Stimulated activated naive CD4-positive, alpha-beta T cell treated with Interleukin-2 at 50 U/mL for 16 hours (primary cell): ENCODE results near the gene TMCO4.

Experiments
- DNase-seq: peaks from one replicate; lab custom pipeline; 2025; lab: John Stamatoyannopoulos, UW

TMCO4 gene

DNA sequence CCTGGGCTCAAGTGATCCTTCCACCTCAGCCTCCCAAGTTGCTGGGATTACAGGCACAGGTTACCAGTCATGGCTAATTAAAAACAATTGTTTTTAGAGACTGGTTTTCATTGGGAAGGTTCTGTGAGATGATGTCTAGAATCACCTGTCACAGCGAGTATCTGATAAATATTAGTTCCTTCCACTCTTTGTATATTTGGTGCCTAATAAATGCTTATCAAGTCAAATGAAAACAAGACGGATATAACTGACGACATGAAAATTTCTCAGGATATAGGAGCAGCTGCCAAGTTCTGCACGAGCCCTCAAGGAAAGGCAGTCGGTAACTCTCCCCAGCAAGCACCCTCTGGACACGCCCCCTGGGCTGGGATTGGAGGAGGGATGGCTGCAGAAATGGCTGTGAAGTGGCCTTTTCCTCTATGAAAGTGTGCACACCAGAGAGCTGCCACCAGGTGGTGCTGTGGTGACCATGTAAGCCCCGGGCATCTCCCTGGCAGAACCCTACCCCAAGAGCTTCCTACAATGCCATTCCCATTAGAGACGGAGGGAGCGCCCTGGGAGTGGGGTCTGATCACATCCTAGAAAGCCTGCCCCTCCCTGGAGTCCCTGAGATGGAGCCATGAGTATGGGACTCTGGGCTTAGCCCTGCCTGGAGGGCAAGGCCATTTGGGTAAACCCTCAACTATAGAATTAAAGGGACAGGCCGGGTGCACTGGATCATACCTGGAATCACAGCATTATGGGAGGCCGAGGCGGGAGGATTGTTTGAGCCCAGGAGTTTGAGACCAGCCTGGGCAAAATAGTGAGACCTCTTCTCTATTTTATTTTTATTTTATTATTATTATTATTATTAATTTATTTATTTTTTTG lies 84.1 kb downstream of the TMCO4 start:
- peak; percentile 83 for DNase-seq

DNA sequence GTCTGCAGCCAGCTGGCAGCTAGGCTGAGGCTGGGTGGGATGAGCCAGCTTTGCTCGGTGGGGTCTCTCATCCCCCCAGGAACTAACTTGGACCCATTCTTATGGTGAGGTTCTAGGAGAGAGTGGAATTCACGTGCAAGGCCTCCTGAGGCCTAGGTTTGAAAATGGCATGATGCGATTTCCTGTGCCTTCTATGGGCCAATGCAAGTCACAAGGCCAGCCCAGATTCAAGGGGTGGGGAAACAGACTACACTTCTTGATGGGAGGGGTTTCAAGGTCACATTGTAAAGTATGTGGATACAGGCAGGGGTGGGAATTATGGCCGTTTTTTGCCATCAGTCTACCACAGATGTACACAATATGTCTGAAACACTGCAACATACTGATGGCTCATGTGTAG lies 86.8 kb downstream of the TMCO4 start:
- no peak for DNase-seq

DNA sequence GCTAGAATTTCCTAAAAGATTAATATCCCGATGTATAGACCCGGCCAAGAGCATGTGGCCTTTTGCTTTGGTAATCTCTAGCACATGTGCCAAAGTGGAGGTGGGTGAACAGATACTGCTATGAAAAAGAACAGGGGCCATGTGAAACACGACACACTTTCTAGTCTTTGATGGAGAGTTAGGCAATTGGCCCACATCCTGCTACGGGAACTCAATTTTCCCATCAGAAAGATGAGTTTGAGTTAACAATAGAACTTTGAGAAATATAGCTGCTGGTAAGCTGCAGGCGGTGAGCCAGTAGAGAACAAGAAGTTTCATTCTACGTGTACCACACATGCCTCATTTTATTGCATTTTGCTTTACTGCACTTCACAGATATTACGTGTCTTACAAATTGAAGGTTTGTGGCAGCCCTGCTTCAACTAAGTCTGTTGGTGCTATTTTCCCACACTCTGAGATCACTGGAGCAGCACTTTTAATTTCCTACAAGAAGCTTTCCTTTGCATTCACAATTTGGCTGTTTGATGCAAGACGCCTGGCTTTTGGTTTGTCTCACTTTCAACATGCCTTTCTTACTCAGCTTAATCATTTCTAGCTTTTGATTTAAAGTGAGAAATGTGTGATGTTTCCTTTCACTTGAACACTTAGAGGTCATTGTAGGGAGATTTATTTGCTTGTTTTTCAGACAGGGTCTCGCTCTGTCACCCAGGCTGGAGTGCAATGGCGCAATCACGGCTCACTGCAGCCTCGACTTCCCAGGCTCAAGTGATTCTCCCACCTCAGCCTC lies 88.7 kb downstream of the TMCO4 start:
- no peak for DNase-seq

DNA sequence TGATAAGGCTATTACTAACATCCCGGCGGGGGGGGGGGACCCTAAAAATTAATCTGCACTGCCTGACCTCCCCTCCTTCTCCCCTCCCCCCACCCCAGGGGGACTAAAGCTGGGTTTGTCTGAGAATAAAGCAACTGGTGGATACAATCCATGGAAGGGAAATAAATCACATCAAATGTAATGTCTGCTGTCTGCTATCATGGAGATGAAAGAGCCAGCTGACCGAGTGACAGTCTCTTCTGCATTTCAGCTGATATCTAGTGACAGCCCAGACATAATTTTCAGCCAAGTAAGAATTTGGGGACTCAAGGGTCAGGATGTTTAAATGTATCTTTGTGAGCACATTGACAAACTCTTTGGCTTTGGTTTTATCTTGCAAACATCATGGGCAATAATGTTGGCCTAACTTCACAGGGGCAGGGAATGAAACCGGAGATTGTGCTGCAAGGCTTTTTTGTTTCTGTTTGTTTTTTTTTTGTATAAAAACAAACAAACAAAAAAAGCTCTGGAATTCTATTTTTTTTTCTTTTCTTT lies 90.4 kb downstream of the TMCO4 start:
- DNase-seq, result no peak

DNA sequence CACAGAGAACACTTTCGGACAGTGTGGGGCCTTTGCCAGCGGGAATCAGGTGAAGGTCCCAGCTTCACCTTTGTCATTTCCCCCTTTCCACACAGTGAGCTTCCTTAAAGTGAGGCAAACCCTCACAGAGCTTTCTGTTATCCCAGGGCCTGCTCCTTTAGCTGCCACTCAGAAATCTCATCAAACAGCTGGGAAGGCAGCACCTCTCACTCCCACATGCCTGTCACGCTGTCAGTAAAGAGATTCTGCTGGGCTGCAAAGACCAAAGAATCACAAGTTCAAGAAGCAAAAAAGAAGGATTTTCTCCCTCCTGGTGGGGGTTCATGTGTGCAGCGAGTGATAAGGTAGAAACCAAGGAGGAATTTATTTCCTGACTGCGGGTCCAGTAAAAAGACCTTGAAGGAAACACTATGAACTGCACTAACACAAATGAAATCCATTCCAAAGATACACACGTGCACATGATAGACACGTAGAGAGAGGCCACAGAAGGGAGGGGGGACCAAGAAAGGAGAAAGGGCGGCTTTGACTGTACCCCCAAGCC lies 91.1 kb downstream of the TMCO4 start:
- no peak for DNase-seq

DNA sequence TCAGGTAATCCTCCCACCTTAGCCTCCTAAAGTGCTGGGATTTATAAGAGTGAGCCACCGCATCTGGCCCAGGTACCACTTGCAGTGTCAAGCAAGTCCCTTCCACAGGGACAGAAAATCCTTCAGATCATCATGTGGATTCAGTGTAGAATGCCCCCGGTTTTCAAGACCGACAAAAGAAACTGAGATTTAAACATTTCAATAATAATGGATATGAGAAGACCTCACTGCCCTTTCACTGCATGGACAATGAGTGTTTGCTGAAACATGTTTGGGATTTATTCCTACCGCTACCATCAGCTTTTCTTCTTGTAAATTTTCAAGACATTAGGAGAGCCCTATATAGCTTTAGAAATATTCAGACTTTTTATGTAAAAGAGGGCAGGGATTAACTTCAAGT lies 93.6 kb downstream of the TMCO4 start:
- DNase-seq, result no peak

DNA sequence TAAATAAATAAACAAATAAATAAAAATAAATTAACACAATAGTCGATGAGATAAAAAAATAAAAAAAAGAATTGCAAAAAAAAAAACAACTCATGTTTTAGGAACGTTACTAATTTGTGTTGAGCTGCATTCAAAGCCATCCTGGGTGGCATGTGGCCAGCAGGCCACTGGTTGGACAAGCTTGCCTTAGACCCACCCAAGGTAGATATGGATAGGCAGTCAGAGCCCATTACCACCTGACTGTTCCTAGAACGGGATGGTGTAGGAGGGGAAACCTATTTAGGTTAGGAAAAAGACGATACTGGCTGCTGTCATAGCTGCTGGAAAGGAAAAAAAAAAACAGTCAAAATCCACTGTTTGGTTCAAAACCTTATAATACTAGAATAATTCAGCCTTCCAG lies 94.3 kb downstream of the TMCO4 start:
- DNase-seq, result no peak

DNA sequence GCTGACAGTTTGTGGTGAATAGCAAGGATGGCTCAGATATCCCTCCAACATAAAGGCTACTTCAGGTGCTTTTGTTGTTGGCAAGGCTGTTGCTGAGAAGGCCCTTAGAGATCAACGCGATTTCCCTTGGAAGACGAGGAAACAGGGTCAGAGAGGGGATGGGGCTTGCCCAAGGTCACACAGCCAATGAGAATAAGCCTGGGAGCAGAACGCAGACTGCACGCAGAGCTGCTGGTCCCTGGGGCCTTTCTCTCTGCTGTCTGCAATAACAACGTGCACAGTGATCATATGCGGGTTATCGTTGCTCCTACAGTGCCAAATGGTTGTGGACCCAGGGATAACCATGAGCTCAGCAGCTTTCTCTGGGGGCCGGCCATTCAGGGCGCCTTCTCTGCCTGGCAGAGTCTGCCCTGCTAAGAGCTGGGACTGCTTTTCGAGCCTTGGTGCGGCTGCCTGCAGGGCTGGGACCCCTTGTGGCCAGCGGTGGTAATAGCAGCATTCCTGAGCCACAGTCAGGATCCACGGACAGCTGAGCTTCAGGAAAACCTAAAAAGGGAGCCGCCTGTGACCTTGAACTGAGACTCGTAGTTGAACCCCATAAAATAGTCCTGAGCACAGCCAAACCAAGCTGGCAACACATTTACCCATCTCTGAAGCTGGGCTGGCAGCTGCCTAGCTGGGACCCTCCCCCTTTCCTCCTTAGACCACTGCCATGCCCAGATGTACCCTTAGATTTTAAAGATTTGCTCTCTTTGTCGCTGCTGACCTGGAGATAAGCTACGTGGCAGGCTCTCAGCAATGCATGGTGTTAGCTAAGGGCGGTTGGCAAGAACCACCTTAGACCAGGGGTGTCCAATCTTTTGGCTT lies 95.2 kb downstream of the TMCO4 start:
- DNase-seq, result peak; percentile 47

DNA sequence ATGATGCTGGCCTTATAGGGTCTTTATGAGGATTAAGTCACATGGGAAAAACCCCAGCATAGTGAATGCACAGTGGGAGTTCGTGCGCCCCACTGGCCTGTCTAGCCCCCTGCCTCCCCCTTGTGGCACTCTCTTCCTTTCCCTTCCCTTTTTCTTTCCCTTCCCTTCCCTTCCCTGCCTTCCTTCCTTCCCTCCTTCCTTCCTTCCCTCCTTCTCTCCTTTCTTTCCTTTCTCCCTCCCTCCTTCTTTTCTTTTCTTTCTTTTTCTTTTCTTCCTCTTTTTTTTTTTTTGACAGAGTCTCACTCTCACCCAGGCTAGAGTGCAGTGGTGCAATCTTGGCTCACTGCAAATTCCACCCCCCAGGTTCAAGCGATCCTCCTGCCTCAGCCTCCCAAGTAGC lies 96.4 kb downstream of the TMCO4 start:
- no peak for DNase-seq

DNA sequence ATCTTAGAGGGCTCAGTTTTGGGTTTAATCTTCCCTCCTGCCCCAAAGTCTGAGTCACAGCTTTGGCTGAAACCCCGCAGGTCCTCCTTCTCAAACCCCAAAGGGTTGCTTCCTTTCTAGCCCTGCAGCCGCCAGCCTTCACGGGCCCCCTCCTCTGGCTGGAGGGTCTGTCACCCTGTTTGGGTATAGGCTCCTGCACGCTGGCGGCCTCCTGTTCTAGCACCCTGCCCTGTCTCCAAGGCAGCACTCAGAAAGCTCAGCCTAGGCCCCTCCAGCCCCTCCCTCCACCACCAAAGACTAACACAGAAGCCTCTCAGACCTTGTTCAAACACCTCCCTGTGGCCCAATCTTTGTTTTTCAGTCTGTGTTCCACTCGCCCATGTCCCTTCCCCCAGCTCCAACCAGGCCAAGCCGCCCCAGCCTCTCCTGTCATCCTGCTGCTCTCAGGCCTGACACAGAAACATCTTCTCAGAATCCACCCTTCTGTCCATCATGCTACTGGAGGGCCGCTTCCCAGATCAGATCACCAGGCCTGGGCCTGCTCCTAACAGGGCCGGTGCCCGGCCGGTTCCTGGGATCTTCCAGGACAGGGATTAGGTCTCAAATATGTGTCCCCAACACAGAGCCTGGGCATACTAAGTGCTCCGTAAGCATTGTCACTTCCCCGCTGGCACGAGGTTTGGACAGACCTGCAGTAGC lies 99.5 kb downstream of the TMCO4 start:
- no peak for DNase-seq

DNA sequence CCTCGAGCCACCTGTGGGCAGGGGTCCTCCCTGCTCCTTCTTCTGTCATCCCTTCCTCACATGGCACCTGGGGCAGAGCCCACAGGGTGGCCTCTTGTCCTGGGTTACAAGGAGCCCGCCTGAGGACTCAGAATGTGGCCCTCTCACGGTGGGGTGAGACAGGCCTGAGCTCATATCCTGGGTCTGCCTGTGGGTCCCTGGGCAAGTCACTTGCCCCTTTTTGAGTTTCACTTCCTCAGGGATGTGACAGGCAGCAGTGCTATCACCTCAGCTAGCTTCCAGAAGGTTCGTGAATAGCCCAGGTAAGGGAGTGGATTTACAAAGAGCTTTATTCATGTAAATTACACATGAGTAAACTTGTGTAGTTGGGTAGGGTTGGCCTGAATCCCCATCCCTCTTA lies 101.5 kb downstream of the TMCO4 start:
- no peak for DNase-seq

DNA sequence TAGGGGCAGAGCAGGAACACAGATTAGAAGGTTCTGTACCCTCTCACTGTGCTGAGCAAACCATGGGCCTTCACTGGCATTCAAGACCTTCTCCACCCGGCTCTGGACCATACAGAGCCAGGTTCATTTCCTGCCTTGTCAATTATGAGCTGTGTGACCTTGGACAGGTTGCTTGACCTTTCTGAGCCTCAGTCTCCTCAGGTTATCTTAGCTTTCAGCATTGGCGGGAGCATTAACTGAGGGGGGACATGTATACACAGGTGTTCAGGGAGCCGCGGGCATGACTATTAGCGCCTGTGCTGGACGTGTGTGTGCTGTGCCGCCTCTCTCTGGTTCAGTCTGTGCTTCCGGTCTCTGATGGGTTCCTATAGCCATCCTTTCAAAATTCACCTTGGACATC lies 102.9 kb downstream of the TMCO4 start:
- DNase-seq, result no peak

DNA sequence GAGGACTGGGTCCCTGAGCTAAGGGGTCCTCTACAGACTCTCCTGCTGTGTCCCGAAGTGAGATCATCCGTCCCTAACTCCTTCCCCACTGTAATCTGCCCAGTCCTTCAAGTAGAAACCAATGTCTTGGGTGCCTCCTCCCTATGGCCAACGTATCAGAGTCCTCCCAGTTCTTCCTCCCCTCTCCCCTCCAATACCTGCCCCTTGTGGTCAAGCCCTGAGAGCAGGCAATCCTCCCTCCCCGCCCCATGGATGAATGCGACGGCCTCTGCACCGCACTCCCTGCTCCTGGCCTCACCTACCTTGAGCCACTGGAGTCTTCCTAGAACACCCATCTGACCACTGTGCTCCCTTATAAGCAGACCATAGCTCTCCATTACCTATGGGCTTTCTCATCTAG lies 103.9 kb downstream of the TMCO4 start:
- DNase-seq, result no peak

DNA sequence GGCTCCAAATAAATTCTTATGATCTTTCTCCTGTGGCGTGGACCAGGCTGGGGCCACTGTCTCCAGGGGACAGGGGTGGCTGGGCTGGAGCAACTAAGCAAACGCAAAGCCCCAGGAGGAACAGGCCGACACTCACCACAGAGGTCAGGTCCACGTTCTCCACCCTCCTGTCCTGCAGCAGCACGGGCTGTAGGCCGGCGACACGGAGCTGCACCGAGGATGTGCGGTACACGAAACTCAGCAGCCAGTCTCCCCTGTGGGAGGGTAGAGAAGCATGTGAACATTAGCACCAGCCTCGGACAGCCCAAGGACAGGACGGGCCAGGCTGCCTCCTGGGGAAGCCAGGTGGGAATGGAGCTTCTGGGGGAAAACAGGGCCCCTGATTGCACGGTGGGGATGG lies 105.4 kb downstream of the TMCO4 start:
- DNase-seq, result no peak

DNA sequence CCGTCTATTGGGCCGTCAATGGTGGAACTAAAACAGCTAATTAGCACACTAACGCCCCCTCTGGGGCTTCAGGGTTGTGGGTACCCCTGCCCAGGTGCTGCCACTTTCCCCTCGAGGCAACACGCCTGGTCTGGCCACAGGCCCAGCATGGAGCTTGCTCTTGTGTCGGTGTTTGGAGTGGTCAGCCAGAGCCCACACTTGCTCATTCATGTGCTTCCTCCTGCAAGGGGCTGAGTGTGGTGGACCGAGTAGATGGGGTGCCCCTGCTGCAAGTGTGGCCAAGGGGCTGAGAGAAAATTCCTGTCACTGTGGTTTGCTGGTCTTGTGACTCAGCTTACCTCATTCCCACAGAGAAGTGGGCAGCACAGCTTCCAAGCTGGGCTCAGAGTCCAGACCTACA lies 109.4 kb downstream of the TMCO4 start:
- no peak for DNase-seq

DNA sequence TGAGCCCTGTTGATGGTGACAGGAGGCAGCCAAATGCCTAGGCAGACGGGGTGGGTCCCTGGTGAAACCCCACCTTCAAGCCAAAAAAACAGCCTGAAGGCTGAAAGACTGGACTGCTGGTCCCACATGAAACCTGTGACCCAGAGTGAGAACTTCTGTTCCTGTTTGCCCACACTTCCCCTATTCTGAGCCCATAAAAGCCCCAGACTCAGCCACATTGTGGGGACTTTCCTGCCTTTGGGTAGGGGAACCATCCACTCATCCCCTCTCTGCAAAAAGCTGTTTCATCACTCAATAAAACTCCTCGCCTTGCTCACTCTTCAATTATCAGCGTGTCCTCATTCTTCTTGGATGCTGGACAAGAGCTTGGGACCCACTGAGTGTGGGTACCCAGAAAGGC lies 109.9 kb downstream of the TMCO4 start:
- no peak for DNase-seq

DNA sequence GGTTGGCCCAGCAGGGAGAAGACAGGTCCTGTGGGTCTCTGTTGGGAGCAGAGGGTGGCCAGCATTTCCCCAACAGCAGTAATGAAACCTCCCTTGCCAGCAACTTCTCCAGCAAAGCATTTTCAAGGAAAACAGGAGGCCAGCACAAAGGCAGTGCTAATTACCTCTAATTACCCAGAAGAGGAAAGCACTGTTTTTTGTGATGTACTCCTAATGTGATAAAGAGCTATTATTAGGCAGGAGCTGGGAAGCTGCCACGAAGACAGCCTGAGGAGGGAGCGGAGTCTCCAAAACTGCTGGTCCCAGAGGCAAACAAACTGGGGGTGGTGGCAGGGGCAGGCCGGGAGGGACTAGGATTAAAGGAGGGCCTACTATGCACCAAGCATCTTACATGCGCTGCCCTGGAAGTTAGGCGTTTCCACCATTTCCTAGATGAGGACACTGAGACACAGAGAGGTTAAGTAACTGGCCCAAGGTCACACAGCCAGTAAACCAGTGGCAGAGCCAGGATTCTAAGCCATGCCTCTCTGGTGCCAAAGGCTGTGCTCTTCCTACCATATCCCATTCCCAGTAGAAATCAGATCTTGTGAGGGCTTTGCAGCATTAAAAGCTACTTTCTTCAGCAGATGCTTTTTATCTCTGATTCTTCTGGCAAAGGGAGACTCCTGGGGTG lies 110.5 kb downstream of the TMCO4 start:
- no peak for DNase-seq

DNA sequence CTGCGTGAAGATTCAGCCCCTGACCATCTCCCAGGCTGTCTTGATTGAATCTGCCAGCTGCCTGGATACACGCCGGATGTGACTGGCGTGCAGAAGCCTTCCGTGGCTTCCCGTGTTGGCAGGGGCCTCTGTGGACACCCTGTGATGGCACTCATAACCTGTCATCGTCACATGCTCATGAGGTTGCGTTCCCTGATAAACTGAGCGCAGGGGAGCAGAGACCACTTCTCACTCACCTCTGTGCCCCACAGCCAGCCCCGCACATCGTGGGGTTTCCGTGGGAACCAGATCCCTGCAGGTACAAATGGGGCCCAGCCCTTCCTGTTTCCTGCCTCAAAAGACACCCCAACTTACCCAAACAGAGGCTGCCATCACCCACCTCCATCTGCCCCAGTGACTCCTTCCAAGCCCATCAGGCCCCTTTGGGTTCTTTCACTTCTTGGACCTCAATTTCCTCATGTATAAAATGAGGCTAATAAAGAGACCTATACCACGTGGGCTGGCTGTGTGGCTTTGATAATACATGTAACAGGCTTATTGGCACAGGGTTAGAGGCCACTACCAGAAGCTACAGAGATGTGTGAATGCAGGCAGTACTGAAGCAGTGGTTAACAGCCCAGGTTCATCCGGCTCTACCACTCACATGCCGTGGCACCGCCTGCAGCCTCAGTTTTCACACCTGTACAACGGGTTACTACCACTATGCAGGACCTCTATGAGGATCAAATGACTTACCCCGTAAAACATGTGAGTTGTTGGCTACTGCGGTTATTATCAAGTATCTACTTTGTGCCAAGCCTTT lies 111.5 kb downstream of the TMCO4 start:
- peak; percentile 24 for DNase-seq

DNA sequence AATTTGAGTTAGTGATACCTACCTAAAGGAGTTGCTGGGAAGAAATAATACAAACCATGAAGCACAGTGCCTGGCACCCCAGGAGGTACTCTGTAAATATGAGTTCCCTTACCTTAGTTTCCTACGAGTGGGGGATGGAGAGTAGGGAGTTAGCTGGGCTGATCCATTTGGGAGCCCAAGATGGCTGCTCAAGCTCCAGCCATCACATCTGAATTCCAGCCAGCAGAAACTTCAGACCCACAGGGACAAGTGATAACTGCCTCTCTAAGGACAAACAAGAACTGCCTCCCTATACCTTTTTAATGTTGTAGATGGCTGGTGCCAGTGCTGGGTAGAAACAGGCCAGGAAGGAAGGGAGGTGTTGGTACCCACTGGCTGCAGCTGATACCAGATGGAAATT lies 112.3 kb downstream of the TMCO4 start:
- no peak for DNase-seq

DNA sequence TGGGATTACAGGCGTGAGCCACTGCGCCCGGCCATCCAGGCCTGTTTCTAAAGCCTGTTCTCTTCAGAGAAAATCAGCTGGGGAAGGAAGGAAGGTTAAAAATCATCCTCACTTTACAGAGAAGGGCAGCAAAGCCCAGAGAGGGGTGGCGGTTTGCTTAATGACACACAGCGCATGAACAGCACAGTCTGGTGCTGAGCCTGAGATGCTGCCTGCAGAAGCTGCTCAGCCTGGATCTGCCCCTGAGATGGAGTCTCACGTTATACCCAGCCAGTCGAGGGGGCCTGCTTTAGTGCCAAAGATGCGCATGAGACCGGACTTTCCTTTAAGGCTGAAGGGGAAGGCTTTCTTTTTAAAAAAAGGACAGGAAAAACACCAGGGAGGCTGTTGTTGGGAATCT lies 113.7 kb downstream of the TMCO4 start:
- no peak for DNase-seq
